IMR-90 (cell line): ENCODE measurements around the gene NPR2. TPM values are rescaled to one million over a fixed set of nuclear protein-coding genes. Genes with fewer than 3 reads are reported as not detected.

Experiments used
- ATAC-seq: fragments of 200-7000 bp; cut with Tn5 transposase; 2 replicates; pipeline ENCODE4 v1.9.1; 2020; ENCODE audit warnings: low read depth, mild to moderate bottlenecking, moderate library complexity
- BruUV-seq: library from RNA; stranded (reverse); fragments of 400-500 nt; replicated peaks from 2 replicates; lab custom pipeline; 2021; lab: Mats Ljungman, UMichigan
- CTCF ChIA-PET: fragments of 300-600 bp; formaldehyde crosslinking; extraction: SDS; loops from one replicate; lab custom pipeline; 2021; ENCODE audit warnings: antibody characterized with exemption; lab: Yijun Ruan, JAX
- POLR2A ChIA-PET: fragments of 300-600 bp; sonication (Branson Sonifier 250); formaldehyde crosslinking; loops from one replicate; lab custom pipeline; 2022; ENCODE audit warnings: antibody characterized with exemption; ENCODE audit not compliant: unreplicated experiment; lab: Charles Lee
- DNase-seq: peaks from one replicate; pipeline ENCODE4 v3.0.0; 2013
- H2AFZ ChIP-seq: replicated peaks from 2 replicates; pipeline ENCODE3; 2013; ENCODE audit warnings: low read length, mild to moderate bottlenecking; ENCODE audit not compliant: poor library complexity
- H2AK5ac ChIP-seq: 2 replicates; pipeline ENCODE4 v1.6.1; 2013; ENCODE audit warnings: low read depth, low read length, inconsistent platforms
- H2AK9ac ChIP-seq: replicated peaks from 2 replicates; pipeline ENCODE3; 2013; ENCODE audit warnings: mild to moderate bottlenecking, low read depth, low read length, moderate library complexity; ENCODE audit not compliant: poor library complexity
- H2BK120ac ChIP-seq: 2 replicates; pipeline ENCODE4 v1.6.1; 2013; ENCODE audit warnings: low read depth, low read length, inconsistent platforms
- H2BK15ac ChIP-seq: 3 replicates; pipeline ENCODE4 v1.6.1; 2013; ENCODE audit warnings: low read depth, low read length, inconsistent platforms
- H2BK20ac ChIP-seq: 2 replicates; pipeline ENCODE4 v1.6.1; 2013; ENCODE audit warnings: low read depth, mild to moderate bottlenecking, inconsistent platforms, low read length, moderate library complexity
- H2BK5ac ChIP-seq: 2 replicates; pipeline ENCODE4 v1.6.1; 2013; ENCODE audit warnings: mild to moderate bottlenecking, low read depth, low read length, inconsistent platforms; ENCODE audit not compliant: poor library complexity, severe bottlenecking
- H3K14ac ChIP-seq: replicated peaks from 2 replicates; pipeline ENCODE4 v1.6.1; 2013; ENCODE audit warnings: low read depth, low read length, inconsistent platforms
- H3K18ac ChIP-seq: 2 replicates; pipeline ENCODE4 v1.6.1; 2013; ENCODE audit warnings: low read depth, low read length, control low read depth
- H3K23ac ChIP-seq: 2 replicates; pipeline ENCODE4 v1.6.1; 2013; ENCODE audit warnings: low read depth, low read length, inconsistent platforms
- H3K27ac ChIP-seq: 2 replicates; pipeline ENCODE4 v1.5.1; 2013; ENCODE audit warnings: mild to moderate bottlenecking, control low read depth, low read length; ENCODE audit not compliant: insufficient read depth
- H3K27me3 ChIP-seq: 2 replicates; pipeline ENCODE4 v1.6.1; 2013; ENCODE audit warnings: low read length; ENCODE audit not compliant: control insufficient read depth, insufficient read depth
- H3K36me3 ChIP-seq: 2 replicates; pipeline ENCODE4 v1.6.1; 2013; ENCODE audit warnings: low read length, mixed read lengths; ENCODE audit not compliant: control insufficient read depth, insufficient read depth
- H3K4ac ChIP-seq: 2 replicates; pipeline ENCODE4 v1.6.1; 2013; ENCODE audit warnings: low read depth, low read length, inconsistent platforms
- H3K4me1 ChIP-seq: 2 replicates; pipeline ENCODE4 v1.6.1; 2013; ENCODE audit warnings: low read length, mixed read lengths; ENCODE audit not compliant: control insufficient read depth, insufficient read depth
- H3K4me2 ChIP-seq: 2 replicates; pipeline ENCODE4 v1.6.1; 2013; ENCODE audit warnings: low read depth, mild to moderate bottlenecking, control low read depth, low read length, moderate library complexity
- H3K4me3 ChIP-seq: 2 replicates; pipeline ENCODE4 v1.5.1; 2013; ENCODE audit warnings: low read depth, mild to moderate bottlenecking, control low read depth, low read length, moderate library complexity; ENCODE audit not compliant: insufficient read depth
- H3K56ac ChIP-seq: 2 replicates; pipeline ENCODE4 v1.6.1; 2013; ENCODE audit warnings: low read length, inconsistent platforms; ENCODE audit not compliant: insufficient read depth; ENCODE audit errors: extremely low read depth
- H3K79me1 ChIP-seq, 2 experiments: 2 replicates each; pipeline ENCODE4 v1.6.1; 2013; ENCODE audit warnings: low read length in 2 of 2, inconsistent platforms in 1 of 2, low read depth in 1 of 2
- H3K9ac ChIP-seq: 2 replicates; pipeline ENCODE4 v1.6.1; 2013; ENCODE audit warnings: low read depth, low read length, control low read depth
- H3K9me1 ChIP-seq: 2 replicates; pipeline ENCODE4 v1.6.1; 2013; ENCODE audit warnings: low read length, inconsistent platforms; ENCODE audit not compliant: insufficient read depth
- H3K9me3 ChIP-seq: 2 replicates; pipeline ENCODE4 v1.6.1; 2013; ENCODE audit warnings: low read length; ENCODE audit not compliant: control insufficient read depth, insufficient read depth
- H4K20me1 ChIP-seq: 2 replicates; pipeline ENCODE4 v1.6.1; 2013; ENCODE audit warnings: low read length, inconsistent platforms; ENCODE audit not compliant: insufficient read depth
- H4K5ac ChIP-seq: 2 replicates; pipeline ENCODE4 v1.6.1; 2013; ENCODE audit warnings: mild to moderate bottlenecking, low read depth, low read length, control low read depth
- H4K8ac ChIP-seq, 2 experiments: 2 replicates each; pipeline ENCODE4 v1.6.1; 2013; ENCODE audit warnings: low read depth in 2 of 2, low read length in 2 of 2, control low read depth in 1 of 2, inconsistent platforms in 1 of 2
- H4K91ac ChIP-seq: 2 replicates; pipeline ENCODE4 v1.6.1; 2013; ENCODE audit warnings: low read depth, low read length, inconsistent platforms; ENCODE audit not compliant: insufficient read depth
- CEBPB ChIP-seq: IDR thresholded peaks from 2 replicates; pipeline ENCODE4 v1.6.1; 2012; ENCODE audit warnings: low read depth, low read length, improper control_type of control experiment
- CTCF ChIP-seq: conservative IDR thresholded peaks from 2 replicates; pipeline ENCODE4 v1.5.1; 2012; ENCODE audit warnings: mild to moderate bottlenecking, low read depth, low read length, improper control_type of control experiment
- ELK1 ChIP-seq: fragments of 150-350 bp; IDR thresholded peaks from 2 replicates; pipeline ENCODE4 v1.6.1; 2016; ENCODE audit warnings: low read depth, mild to moderate bottlenecking, low read length, moderate library complexity, borderline replicate concordance
- MAFK ChIP-seq: IDR thresholded peaks from 2 replicates; pipeline ENCODE4 v1.6.1; 2012; ENCODE audit warnings: low read depth, low read length, improper control_type of control experiment
- MAZ ChIP-seq: IDR thresholded peaks from 2 replicates; pipeline ENCODE4 v1.6.1; 2012; ENCODE audit warnings: low read depth, mild to moderate bottlenecking, low read length, improper control_type of control experiment, moderate library complexity, borderline replicate concordance
- NFE2L2 ChIP-seq: fragments of 150-350 bp; IDR thresholded peaks from 2 replicates; pipeline ENCODE4 v1.6.1; 2016; ENCODE audit warnings: low read depth, mild to moderate bottlenecking, low read length
- POLR2A ChIP-seq: IDR thresholded peaks from 2 replicates; pipeline ENCODE4 v1.6.1; 2012; ENCODE audit warnings: mild to moderate bottlenecking, low read depth, low read length
- RCOR1 ChIP-seq: IDR thresholded peaks from 2 replicates; pipeline ENCODE4 v1.6.1; 2012; ENCODE audit warnings: mild to moderate bottlenecking, low read length, improper control_type of control experiment; ENCODE audit not compliant: insufficient replicate concordance
- WGBS, 2 experiments: methylation state at CpG; one replicate each; pipeline versions ENCODE4 v1.1.5 to v1.1.7; 2013; ENCODE audit warnings: missing lambda C conversion rate in 2 of 2; ENCODE audit not compliant: insufficient read length in 1 of 2; ENCODE audit errors: extremely low coverage in 2 of 2; 5-methylcytosine and 5-hydroxymethylcytosine counted together
- dilution Hi-C: fragments of 300-500 bp; cut with HindIII; formaldehyde crosslinking; loops from one replicate; pipeline ENCODE4 v1.14.3; 2018; ENCODE audit warnings: low sequenced_read_pairs; ENCODE audit not compliant: unreplicated experiment
- in situ Hi-C: fragments of 300-500 bp; cut with MboI; formaldehyde crosslinking; loops from 3 replicates; pipeline ENCODE4 v1.14.3; 2019; ENCODE audit warnings: low sequenced_read_pairs, inconsistent platforms, mixed read lengths
- intact Hi-C: fragments of 100-400 bp; cut with micrococcal nuclease; formaldehyde crosslinking; loops from 2 replicates; pipeline ENCODE4 v1.10.0; 2022
- polyA plus RNA-seq, 3 experiments: library from polyadenylated mRNA; depleted of rRNA; stranded (reverse); fragments of >200 nt; gene quantifications; 2 replicates each; pipeline ENCODE4 v1.2.3, GENCODE V29; 2012; ENCODE audit warnings: low replicate concordance in 1 of 3
- total RNA-seq: library from RNA; depleted of rRNA; stranded (reverse); fragments of >200 nt; gene quantifications from 2 replicates; pipeline ENCODE4 v1.2.3, GENCODE V29; 2012

The NPR2 gene
- total and polyA plus RNA-seq, 2 of the 4 experiments (the other 2 are of a cell fraction), result 5.2 to 35.7 TPM

- Histone ChIP-seq H2BK15ac (no peak overlapping the region), H2BK20ac (no peak overlapping the region), H3K14ac (no peak overlapping the region), H4K5ac (no peak overlapping the region), H3K4me2 (no peak overlapping the region), H4K91ac (no peak overlapping the region), H3K4me3 (no peak overlapping the region), H3K79me1 (peaks cover 10 to 21% of the 10 kb centered on the region in 2 experiments; a peak in 3 of 4 replicates), H3K23ac (no peak overlapping the region), H3K18ac (no peak overlapping the region), H3K4ac (no peak overlapping the region), H4K20me1 (peaks cover under 1% of the 10 kb centered on the region), H3K9ac (no peak overlapping the region), H2AK5ac (no peak overlapping the region), H2BK5ac (no peak overlapping the region), H3K27ac (no peak overlapping the region), H3K36me3 (peaks cover 29% of the 10 kb centered on the region), H3K9me1 (peaks cover 6% of the 10 kb centered on the region; the same call in 1 of the 2 replicates), H2AFZ (no peak overlapping the region), H3K27me3 (no peaks in the 10 kb centered on the region), H2AK9ac (no peak overlapping the region), H3K56ac (no peak overlapping the region), H2BK120ac (no peak overlapping the region), H3K4me1 (no peaks in the 10 kb centered on the region; the same call in 1 of the 2 replicates), H4K8ac (no peak overlapping the region), H3K9me3 (no peaks in the 10 kb centered on the region)
- ChIA-PET POLR2A (no interaction called here), CTCF (no interaction called here)
- intact Hi-C loops, result loop anchor here (10.0 kb wide), 1 partner anchor 155 kb away; the partner anchor contains the start of genes CCDC107, RMRP and SIT1
- TF ChIP-seq CTCF (no peak), ELK1 (no peak), MAFK (no peak), MAZ (no peak), CEBPB (no peak), NFE2L2 (no peak), POLR2A (no peak), RCOR1 (no peak)
- dilution Hi-C loops, result no loop called here
- no TSS peak for BruUV-seq
- ATAC-seq (no peak), DNase-seq (no peak)
- WGBS, 2 experiments, result no CpG with 5 or more reads among the region's 7 CpGs
- in situ Hi-C loops, result no loop called here
These were observed 18.7 kb downstream of the NPR2 start for GRCh38 chr9:35810122-35810521.
